ENCODE data around the gene THRA.

THRA gene

GRCh38 chr17:40086150-40087044 lies 23.6 kb downstream of the THRA start:
- ChIA-PET POLR2A (interaction anchor here (0.9 to 2.2 kb wide), 4 partner anchors 25 to 51 kb away, joined by 3 to 8 read pairs (median 5); partner anchors contain the start of gene MED24), CTCF (interaction anchor here (0.6 to 3.1 kb wide), 17 partner anchors 9 to 401 kb away, joined by 3 to 29 read pairs (median 5); partner anchors contain the start of genes CSF3 and NR1D1)
- peak; percentile 73 for DNase-seq (ENCODE audit: extremely low spot score)
- TF ChIP-seq ELF4 (IDR thresholded peaks at IDR 0.05) (no peak), PKNOX1 (IDR thresholded peaks at IDR 0.05) (no peak), CTBP1 (IDR thresholded peaks at IDR 0.05; ENCODE audit: borderline replicate concordance) (no peak), FOXA1 (IDR thresholded peaks at IDR 0.05) (no peak), ARNT (IDR thresholded peaks at IDR 0.05) (no peak), FOXK2 (IDR thresholded peaks at IDR 0.05) (no peak), TARDBP (IDR thresholded peaks at IDR 0.05) (no peak), LEF1 (IDR thresholded peaks at IDR 0.05; ENCODE audit: borderline replicate concordance) (no peak), SP1 (IDR thresholded peaks at IDR 0.05) (no peak), FOXM1 (IDR thresholded peaks at IDR 0.05; ENCODE audit: borderline replicate concordance) (no peak), SUZ12 (IDR thresholded peaks at IDR 0.05) (no peak), NFRKB (IDR thresholded peaks at IDR 0.05) (no peak), HDGF (IDR thresholded peaks at IDR 0.05; ENCODE audit: borderline replicate concordance) (no peak), ZNF384 (IDR thresholded peaks at IDR 0.05) (no peak), L3MBTL2 (conservative IDR thresholded peaks at IDR 0.05) (no peak)

DNA sequence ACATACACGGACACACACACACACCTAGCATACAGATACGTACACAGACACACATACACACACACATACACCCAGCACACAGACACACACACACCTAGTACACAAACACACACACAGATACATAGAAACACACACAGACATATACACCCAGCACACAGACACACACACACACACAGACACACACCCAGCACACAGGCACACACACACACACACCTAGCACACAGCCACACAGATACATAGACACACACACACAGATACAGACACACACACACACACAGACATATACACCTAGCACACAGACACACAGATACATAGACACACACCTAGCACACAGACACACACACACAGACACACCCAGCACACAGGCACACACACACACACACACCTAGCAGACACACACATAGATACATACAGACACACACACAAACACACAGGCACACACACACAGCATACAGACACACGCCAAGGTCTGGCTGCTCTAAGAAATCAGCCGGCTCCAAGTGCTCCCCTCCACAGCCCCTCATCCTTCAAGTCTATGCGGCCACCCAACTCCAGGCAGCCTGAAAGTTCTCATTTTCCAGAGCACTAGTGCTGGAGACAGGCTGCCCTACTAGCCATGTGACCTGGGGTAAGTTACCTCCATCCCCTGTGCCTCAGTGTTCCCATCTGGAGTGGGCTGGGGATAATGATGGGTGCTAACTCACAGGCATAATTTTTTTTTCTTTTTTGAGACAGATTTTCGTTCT lies 24.5 kb downstream of the THRA start:
- ChIA-PET CTCF (interaction anchor here (0.6 to 3.1 kb wide), 8 partner anchors 8 to 402 kb away, joined by 3 to 29 read pairs (median 9); partner anchors contain the start of genes CSF3 and NR1D1), POLR2A (interaction anchor here (0.9 to 2.2 kb wide), 3 partner anchors 24 to 33 kb away, joined by 3 to 8 read pairs (median 4); partner anchors contain the start of gene MED24)
- 0 out of 2 replicates have a peak, but pooled peaks have one; percentile 36 for TF ChIP-seq TARDBP (IDR thresholded peaks at IDR 0.05)
- TF ChIP-seq FOXM1 (IDR thresholded peaks at IDR 0.05; ENCODE audit: borderline replicate concordance), result no peak
- TF ChIP-seq BHLHE40 (IDR thresholded peaks at IDR 0.05; ENCODE audit: borderline replicate concordance), result no peak
- no peak for DNase-seq (ENCODE audit: extremely low spot score)

DNA sequence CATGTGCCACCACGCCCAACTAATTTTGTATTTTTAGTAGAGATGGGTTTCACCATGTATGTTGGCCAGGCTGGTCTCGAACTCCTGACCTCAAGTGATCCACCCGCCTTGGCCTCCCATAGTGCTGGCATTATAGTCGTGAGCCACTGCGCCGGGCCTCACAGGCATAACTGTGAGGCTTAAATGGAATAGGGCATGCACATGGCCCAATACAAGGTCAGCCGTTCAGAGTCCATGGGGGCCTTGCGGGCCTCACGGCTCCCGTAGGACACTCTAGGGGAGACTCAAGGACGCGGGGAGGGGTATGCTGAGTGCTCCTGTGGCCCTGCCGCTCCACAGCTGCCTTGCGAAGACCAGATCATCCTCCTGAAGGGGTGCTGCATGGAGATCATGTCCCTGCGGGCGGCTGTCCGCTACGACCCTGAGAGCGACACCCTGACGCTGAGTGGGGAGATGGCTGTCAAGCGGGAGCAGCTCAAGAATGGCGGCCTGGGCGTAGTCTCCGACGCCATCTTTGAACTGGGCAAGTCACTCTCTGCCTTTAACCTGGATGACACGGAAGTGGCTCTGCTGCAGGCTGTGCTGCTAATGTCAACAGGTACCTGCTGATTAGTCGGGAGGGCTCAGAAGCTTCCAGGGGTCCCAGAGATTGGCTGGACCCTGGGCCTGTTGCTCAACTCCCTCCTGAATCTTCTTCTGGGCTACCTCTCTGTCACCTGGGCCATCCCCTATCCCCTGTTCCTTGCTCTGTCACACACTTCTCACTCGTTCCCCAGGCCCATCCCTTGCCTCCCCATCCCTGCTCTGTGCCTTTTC lies 25.3 kb downstream of the THRA start:
- TF ChIP-seq FOXM1 (IDR thresholded peaks at IDR 0.05; ENCODE audit: borderline replicate concordance), result no peak
- TF ChIP-seq SP1 (IDR thresholded peaks at IDR 0.05), result no peak
- no peak for TF ChIP-seq ARNT (IDR thresholded peaks at IDR 0.05)
- TF ChIP-seq HDGF (IDR thresholded peaks at IDR 0.05; ENCODE audit: borderline replicate concordance), result no peak
- no peak for TF ChIP-seq LEF1 (IDR thresholded peaks at IDR 0.05; ENCODE audit: borderline replicate concordance)
- no peak for TF ChIP-seq CTBP1 (IDR thresholded peaks at IDR 0.05; ENCODE audit: borderline replicate concordance)
- no peak for TF ChIP-seq NFRKB (IDR thresholded peaks at IDR 0.05)
- TF ChIP-seq SUZ12 (IDR thresholded peaks at IDR 0.05), result no peak
- no peak for TF ChIP-seq FOXK2 (IDR thresholded peaks at IDR 0.05)
- TF ChIP-seq ZNF384 (IDR thresholded peaks at IDR 0.05), result no peak
- no peak for TF ChIP-seq TARDBP (IDR thresholded peaks at IDR 0.05)
- no peak for TF ChIP-seq L3MBTL2 (conservative IDR thresholded peaks at IDR 0.05)
- TF ChIP-seq ELF4 (IDR thresholded peaks at IDR 0.05), result no peak
- no peak for TF ChIP-seq PKNOX1 (IDR thresholded peaks at IDR 0.05)
- no peak for TF ChIP-seq BHLHE40 (IDR thresholded peaks at IDR 0.05; ENCODE audit: borderline replicate concordance)

DNA sequence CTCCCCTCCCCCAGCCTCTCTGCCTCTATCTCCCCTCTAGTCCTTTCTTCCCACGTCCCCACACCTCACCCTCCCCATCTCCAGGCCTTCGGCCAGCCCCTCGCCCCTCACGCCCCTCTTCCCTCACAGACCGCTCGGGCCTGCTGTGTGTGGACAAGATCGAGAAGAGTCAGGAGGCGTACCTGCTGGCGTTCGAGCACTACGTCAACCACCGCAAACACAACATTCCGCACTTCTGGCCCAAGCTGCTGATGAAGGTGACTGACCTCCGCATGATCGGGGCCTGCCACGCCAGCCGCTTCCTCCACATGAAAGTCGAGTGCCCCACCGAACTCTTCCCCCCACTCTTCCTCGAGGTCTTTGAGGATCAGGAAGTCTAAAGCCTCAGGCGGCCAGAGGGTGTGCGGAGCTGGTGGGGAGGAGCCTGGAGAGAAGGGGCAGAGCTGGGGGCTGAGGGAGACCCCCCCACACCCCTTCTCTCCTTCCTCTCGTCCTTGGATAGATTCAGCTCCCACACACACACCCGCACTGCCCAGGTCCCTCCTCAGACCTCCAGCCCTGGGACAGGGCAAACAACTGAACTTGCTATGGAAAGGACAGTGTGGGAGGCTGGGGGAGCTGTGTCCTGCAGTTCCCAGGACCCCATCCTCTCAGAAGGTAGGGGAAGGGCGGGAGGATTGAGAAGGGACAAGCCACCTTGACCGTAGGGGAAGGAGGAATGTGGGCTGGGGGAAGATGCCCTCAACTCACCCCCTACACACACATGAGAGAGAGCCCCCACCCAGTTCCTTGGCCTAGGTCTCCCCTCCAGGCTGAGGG lies 26.5 kb downstream of the THRA start:
- ChIA-PET CTCF (interaction anchor here (1.7 kb wide), 1 partner anchor 54 kb away, joined by 6 read pairs; no protein-coding TSS in a partner anchor), POLR2A (interaction anchor here (1.0 kb wide), 1 partner anchor 9 kb away, joined by 3 read pairs; no protein-coding TSS in a partner anchor)
- no peak for DNase-seq (ENCODE audit: extremely low spot score)
- TF ChIP-seq FOXA1 (IDR thresholded peaks at IDR 0.05) (no peak), FOXK2 (IDR thresholded peaks at IDR 0.05) (no peak), NFRKB (IDR thresholded peaks at IDR 0.05) (no peak), ARNT (IDR thresholded peaks at IDR 0.05) (no peak), L3MBTL2 (conservative IDR thresholded peaks at IDR 0.05) (no peak)

More for the DNA sequence above, 25.3 kb downstream of the THRA start:
- POLR2A ChIA-PET, result no interaction called here
- DNase-seq (ENCODE audit: extremely low spot score), result no peak
- CTCF ChIA-PET, result no interaction called here
